Cardiac muscle cell (in vitro differentiated cells and primary cell): ENCODE results near the gene CHST12. TPM values are rescaled to one million over a fixed set of nuclear protein-coding genes. Genes with fewer than 3 reads are reported as not detected.

Experiments
- DNase-seq, 2 donors: peaks; one replicate each; pipeline versions ENCODE4 v3.0.0 to v3.0.0-alpha.2; 2010 to 2017; ENCODE audit warnings: low read depth in 1 of 2, low spot score in 1 of 2
- H3K27ac ChIP-seq: fragments of 200-600 bp; sonication (generic); 2 replicates; pipeline ENCODE4 v1.5.1; 2016
- H3K27me3 ChIP-seq: fragments of 200-600 bp; sonication (generic); 2 replicates; pipeline ENCODE4 v1.6.0; 2016; ENCODE audit warnings: control low read depth
- H3K36me3 ChIP-seq: fragments of 200-600 bp; sonication (generic); 2 replicates; pipeline ENCODE4 v1.5.1; 2016; ENCODE audit warnings: control low read depth
- H3K4me1 ChIP-seq: fragments of 200-600 bp; sonication (generic); 2 replicates; pipeline ENCODE4 v1.8.1; 2017; ENCODE audit warnings: low read depth, mild to moderate bottlenecking, mixed run types
- H3K4me3 ChIP-seq: fragments of 200-600 bp; sonication (generic); 2 replicates; pipeline ENCODE4 v1.5.1; 2016; ENCODE audit warnings: mild to moderate bottlenecking
- H3K9me3 ChIP-seq: fragments of 200-600 bp; sonication (generic); 2 replicates; pipeline ENCODE4 v1.5.1; 2017; ENCODE audit warnings: low read depth, mild to moderate bottlenecking, control low read depth
- CTCF ChIP-seq: IDR thresholded peaks from 2 replicates; pipeline ENCODE4 v1.5.1; 2012; ENCODE audit warnings: low read depth, mild to moderate bottlenecking, low read length
- polyA plus RNA-seq: library from polyadenylated mRNA; unstranded; fragments of >200 nt; fragmentation: Nextera tagmentation; extraction: Ambion mirVana; gene quantifications from 2 replicates; pipeline ENCODE4 v1.2.1, GENCODE V29; 2016
- total RNA-seq: library from RNA; depleted of rRNA; stranded (reverse); fragments of >200 nt; gene quantifications from 2 replicates; pipeline ENCODE4 v1.2.3, GENCODE V29; 2016

The CHST12 gene
- total and polyA plus RNA-seq, 2 experiments from 2014 or later = 25.6 to 26.8 TPM

GRCh38 chr7:2471022-2471329, 67.6 kb downstream of the CHST12 start:
- H3K27ac ChIP-seq = no peak overlapping the region

GRCh38 chr7:2471396-2471795, 68.0 kb downstream of the CHST12 start:
- no peaks in the 10 kb centered on the region for H3K9me3 ChIP-seq
- no peak for TF ChIP-seq CTCF
- peak in 1 of 2 donors; percentile 48 for DNase-seq
- no peak overlapping the region for H3K4me3 ChIP-seq
- H3K4me1 ChIP-seq = no peaks in the 10 kb centered on the region
- H3K36me3 ChIP-seq = no peaks in the 10 kb centered on the region
- H3K27ac ChIP-seq = no peak overlapping the region
- H3K27me3 ChIP-seq = no peaks in the 10 kb centered on the region

More at GRCh38 chr7:2471022-2471329, 67.6 kb downstream of the CHST12 start:
- no peaks in the 10 kb centered on the region for H3K9me3 ChIP-seq
- TF ChIP-seq CTCF = no peak
- no peaks in the 10 kb centered on the region for H3K4me1 ChIP-seq
- DNase-seq = peak in 1 of 2 donors; percentile 52
- no peaks in the 10 kb centered on the region for H3K27me3 ChIP-seq
- H3K4me3 ChIP-seq = no peak overlapping the region
- no peaks in the 10 kb centered on the region for H3K36me3 ChIP-seq

- no peaks in the 10 kb centered on the region for H3K36me3 ChIP-seq
- no peaks in the 10 kb centered on the region for H3K4me1 ChIP-seq
- DNase-seq = no peak
- no peak overlapping the region for H3K4me3 ChIP-seq
- no peak for TF ChIP-seq CTCF
- no peak overlapping the region for H3K27ac ChIP-seq
- no peaks in the 10 kb centered on the region for H3K9me3 ChIP-seq
- no peaks in the 10 kb centered on the region for H3K27me3 ChIP-seq
These were observed 69.3 kb downstream of the CHST12 start for GRCh38 chr7:2472739-2473138.

- TF ChIP-seq CTCF = no peak
- no peak for DNase-seq
- no peaks in the 10 kb centered on the region for H3K27me3 ChIP-seq
- H3K4me3 ChIP-seq = no peak overlapping the region
- no peaks in the 10 kb centered on the region for H3K36me3 ChIP-seq
- H3K4me1 ChIP-seq = no peaks in the 10 kb centered on the region
- no peak overlapping the region for H3K27ac ChIP-seq
- no peaks in the 10 kb centered on the region for H3K9me3 ChIP-seq
These were observed 70.2 kb downstream of the CHST12 start for GRCh38 chr7:2473496-2474180.

GRCh38 chr7:2474224-2474623, 70.8 kb downstream of the CHST12 start:
- TF ChIP-seq CTCF = no peak
- no peaks in the 10 kb centered on the region for H3K36me3 ChIP-seq
- DNase-seq = no peak
- H3K27ac ChIP-seq = no peak overlapping the region
- H3K9me3 ChIP-seq = no peaks in the 10 kb centered on the region
- no peaks in the 10 kb centered on the region for H3K27me3 ChIP-seq
- H3K4me3 ChIP-seq = no peak overlapping the region
- no peaks in the 10 kb centered on the region for H3K4me1 ChIP-seq
